Esophagus muscularis mucosa (tissue), 4 donors: Measurements from ENCODE around the gene KCNQ5. TPM values are rescaled to one million over a fixed set of nuclear protein-coding genes. Genes with fewer than 3 reads are reported as not detected.

ENCODE experiments used
- DNase-seq: peaks from one replicate; pipeline ENCODE4 v3.0.0-alpha.2; 2017; ENCODE audit errors: extremely low spot score
- H3K27ac ChIP-seq, 4 donors: fragments of 200-600 bp; sonication (generic); replicated peaks in 1 of 4; 1 replicate in 3 of 4; 2 replicates in 1 of 4; pipeline ENCODE4 v1.5.1; 2016 to 2019; ENCODE audit warnings: mild to moderate bottlenecking in 1 of 4
- H3K27me3 ChIP-seq, 4 donors: fragments of 200-600 bp; sonication (generic); one replicate each; pipeline versions ENCODE4 v1.5.1 to v1.6.0; 2016 to 2019
- H3K36me3 ChIP-seq, 4 donors: fragments of 200-600 bp; sonication (generic); one replicate each; pipeline ENCODE4 v1.5.1; 2016 to 2019
- H3K4me1 ChIP-seq, 4 donors: fragments of 200-600 bp; sonication (generic); one replicate each; pipeline ENCODE4 v1.5.1; 2016 to 2019
- H3K4me3 ChIP-seq, 4 donors: fragments of 200-600 bp; sonication (generic); 1 replicate in 2 of 4; 2 replicates in 2 of 4; pipeline ENCODE4 v1.5.1; 2016 to 2019; ENCODE audit warnings: mild to moderate bottlenecking in 4 of 4, moderate library complexity in 1 of 4
- H3K9me3 ChIP-seq, 4 donors: fragments of 200-600 bp; sonication (generic); 1 replicate in 3 of 4; 2 replicates in 1 of 4; pipeline ENCODE4 v1.5.1; 2016 to 2019
- CTCF ChIP-seq, 3 experiments: fragments of 200-600 bp in 2 of 3; fragments of 450-650 bp in 1 of 3; sonication (generic) in 2 of 3; IDR thresholded peaks; one replicate each; pipeline ENCODE4 v1.5.1; 2017 to 2019; ENCODE audit warnings: antibody characterized with exemption in 3 of 3, mild to moderate bottlenecking in 2 of 3, moderate library complexity in 1 of 3
- EP300 ChIP-seq: sonication (generic); formaldehyde crosslinking; IDR thresholded peaks from one replicate; pipeline ENCODE4 v1.6.1; 2017; ENCODE audit warnings: antibody characterized with exemption
- POLR2A ChIP-seq: fragments of 450-650 bp; IDR thresholded peaks from one replicate; pipeline ENCODE4 v1.6.1; 2017; ENCODE audit warnings: antibody characterized with exemption, moderate library complexity, mild to moderate bottlenecking, low read depth
- POLR2AphosphoS5 ChIP-seq, 2 donors: sonication (generic); formaldehyde crosslinking; IDR thresholded peaks; one replicate each; pipeline ENCODE4 v1.6.1; 2017; ENCODE audit warnings: antibody characterized with exemption in 2 of 2
- WGBS: methylation state at CpG from one replicate; pipeline ENCODE4 v1.1.5; 2018; 5-methylcytosine and 5-hydroxymethylcytosine counted together
- intact Hi-C: fragments of 100-400 bp; cut with DNase I; formaldehyde crosslinking; loops from one replicate; pipeline ENCODE4 v1.15.1; 2023
- total RNA-seq, 4 donors: library from RNA; depleted of rRNA; stranded (reverse); fragments of >200 nt; gene quantifications; one replicate each; pipeline versions ENCODE4 v1.1.0 to v1.2.1, GENCODE V29; 2016

Gene KCNQ5
- total RNA-seq, 4 donors from 2014 or later, result 1.2 to 2.2 (median 1.8) TPM

- WGBS, result 40% methylated on average over 4 of the region's 4 CpGs
- no peaks in the 10 kb centered on the region for H3K36me3 ChIP-seq
- peak overlapping the region in 2 of 4 donors; percentile 24 to 59 for H3K27ac ChIP-seq
- intact Hi-C loops, result no loop called here
- H3K27me3 ChIP-seq, result no peaks in the 10 kb centered on the region
- no peak overlapping the region for H3K4me3 ChIP-seq
- TF ChIP-seq POLR2AphosphoS5 (IDR thresholded peaks at IDR 0.05), result no peak
- no peak for TF ChIP-seq EP300
- H3K9me3 ChIP-seq, result no peaks in the 10 kb centered on the region
- DNase-seq, result no peak
- peaks cover 0 to 48% (median 30%) of the 10 kb centered on the region in 4 donors for H3K4me1 ChIP-seq
Observed at GRCh38 chr6:72954716-72955115, 332.9 kb downstream of the KCNQ5 start.

- Histone ChIP-seq H3K4me3 (no peak overlapping the region), H3K4me1 (peaks cover 0 to 38% (median 25%) of the 10 kb centered on the region in 4 donors), H3K36me3 (no peaks in the 10 kb centered on the region), H3K27ac (peak overlapping the region in 1 of 4 donors; percentile 59), H3K9me3 (no peaks in the 10 kb centered on the region), H3K27me3 (no peaks in the 10 kb centered on the region)
- intact Hi-C loops, result no loop called here
- WGBS, result 47% methylated on average over 2 of the region's 2 CpGs
- DNase-seq, result no peak
- TF ChIP-seq EP300, result no peak
Observed at GRCh38 chr6:72955666-72956065, 333.8 kb downstream of the KCNQ5 start.

DNA sequence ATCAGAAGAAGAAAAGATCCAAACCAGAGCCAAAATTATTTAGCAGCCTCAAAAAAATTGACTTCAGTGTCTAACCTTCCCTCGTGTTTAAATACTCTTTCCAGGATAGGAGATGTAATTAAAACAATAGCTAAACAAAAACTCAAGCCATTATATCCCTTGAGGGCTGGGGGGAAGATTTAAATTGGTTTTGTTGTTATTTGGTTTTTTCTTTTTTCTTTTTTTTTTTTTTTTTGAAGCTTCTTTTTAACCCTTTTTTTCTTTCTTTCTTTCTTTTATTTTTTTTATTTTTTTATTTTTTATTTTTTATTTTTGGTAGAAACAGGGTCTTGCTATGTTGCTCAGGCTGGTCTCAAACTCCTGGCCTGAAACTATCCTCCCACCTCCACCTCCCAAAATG lies 334.4 kb downstream of the KCNQ5 start:
- H3K4me1 ChIP-seq, result peaks cover 0 to 37% (median 23%) of the 10 kb centered on the region in 4 donors
- no peak for DNase-seq
- TF ChIP-seq POLR2AphosphoS5 (IDR thresholded peaks at IDR 0.05) (no peak), EP300 (no peak), POLR2A (no peak), CTCF (IDR thresholded peaks at IDR 0.05) (no peak)
- no peaks in the 10 kb centered on the region for H3K9me3 ChIP-seq
- no peak overlapping the region for H3K27ac ChIP-seq
- no peaks in the 10 kb centered on the region for H3K36me3 ChIP-seq
- H3K4me3 ChIP-seq, result no peak overlapping the region
- intact Hi-C loops, result no loop called here
- H3K27me3 ChIP-seq, result no peaks in the 10 kb centered on the region
- WGBS, result 36% methylated on average over 1 of the region's 1 CpG

GRCh38 chr6:72959821-72960220 lies 338.0 kb downstream of the KCNQ5 start:
- intact Hi-C loops, result loop anchor here (10.0 kb wide), 1 partner anchor 195 kb away; no protein-coding TSS in a partner anchor
- no peak for DNase-seq

GRCh38 chr6:72963946-72964345 lies 342.1 kb downstream of the KCNQ5 start:
- no peaks in the 10 kb centered on the region for H3K9me3 ChIP-seq
- intact Hi-C loops, result loop anchor here (10.0 kb wide), 1 partner anchor 199 kb away; no protein-coding TSS in a partner anchor
- DNase-seq, result no peak
- 75% methylated on average over 2 of the region's 2 CpGs for WGBS
- no peaks in the 10 kb centered on the region for H3K36me3 ChIP-seq
- H3K4me1 ChIP-seq, result no peaks in the 10 kb centered on the region
- H3K27ac ChIP-seq, result no peak overlapping the region
- no peak overlapping the region for H3K4me3 ChIP-seq
- TF ChIP-seq POLR2AphosphoS5 (IDR thresholded peaks at IDR 0.05) (no peak), CTCF (IDR thresholded peaks at IDR 0.05) (no peak), EP300 (no peak), POLR2A (no peak)
- no peaks in the 10 kb centered on the region for H3K27me3 ChIP-seq

More at GRCh38 chr6:72959821-72960220, 338.0 kb downstream of the KCNQ5 start:
- TF ChIP-seq CTCF (IDR thresholded peaks at IDR 0.05) (no peak), POLR2A (no peak), POLR2AphosphoS5 (IDR thresholded peaks at IDR 0.05) (no peak), EP300 (no peak)
- WGBS, result 82% methylated on average over 2 of the region's 2 CpGs
- H3K4me3 ChIP-seq, result no peak overlapping the region
- H3K27me3 ChIP-seq, result no peaks in the 10 kb centered on the region
- peaks cover 0 to 14% (median 11%) of the 10 kb centered on the region in 4 donors for H3K4me1 ChIP-seq
- no peaks in the 10 kb centered on the region for H3K9me3 ChIP-seq
- H3K36me3 ChIP-seq, result no peaks in the 10 kb centered on the region
- no peak overlapping the region for H3K27ac ChIP-seq
